Left forelimb (tissue), 1 donor: ENCODE data around the gene HOXB3.
"Not testable (repeated sequence)": the region's sequence is repeated elsewhere in the genome, so short reads cannot be mapped to it uniquely, and the experiment has no call there.

Source experiments
- DNase-seq: peaks from one replicate; pipeline ENCODE4 v3.0.0-alpha.2; 2018; ENCODE audit warnings: low spot score

HOXB3 gene

DNA sequence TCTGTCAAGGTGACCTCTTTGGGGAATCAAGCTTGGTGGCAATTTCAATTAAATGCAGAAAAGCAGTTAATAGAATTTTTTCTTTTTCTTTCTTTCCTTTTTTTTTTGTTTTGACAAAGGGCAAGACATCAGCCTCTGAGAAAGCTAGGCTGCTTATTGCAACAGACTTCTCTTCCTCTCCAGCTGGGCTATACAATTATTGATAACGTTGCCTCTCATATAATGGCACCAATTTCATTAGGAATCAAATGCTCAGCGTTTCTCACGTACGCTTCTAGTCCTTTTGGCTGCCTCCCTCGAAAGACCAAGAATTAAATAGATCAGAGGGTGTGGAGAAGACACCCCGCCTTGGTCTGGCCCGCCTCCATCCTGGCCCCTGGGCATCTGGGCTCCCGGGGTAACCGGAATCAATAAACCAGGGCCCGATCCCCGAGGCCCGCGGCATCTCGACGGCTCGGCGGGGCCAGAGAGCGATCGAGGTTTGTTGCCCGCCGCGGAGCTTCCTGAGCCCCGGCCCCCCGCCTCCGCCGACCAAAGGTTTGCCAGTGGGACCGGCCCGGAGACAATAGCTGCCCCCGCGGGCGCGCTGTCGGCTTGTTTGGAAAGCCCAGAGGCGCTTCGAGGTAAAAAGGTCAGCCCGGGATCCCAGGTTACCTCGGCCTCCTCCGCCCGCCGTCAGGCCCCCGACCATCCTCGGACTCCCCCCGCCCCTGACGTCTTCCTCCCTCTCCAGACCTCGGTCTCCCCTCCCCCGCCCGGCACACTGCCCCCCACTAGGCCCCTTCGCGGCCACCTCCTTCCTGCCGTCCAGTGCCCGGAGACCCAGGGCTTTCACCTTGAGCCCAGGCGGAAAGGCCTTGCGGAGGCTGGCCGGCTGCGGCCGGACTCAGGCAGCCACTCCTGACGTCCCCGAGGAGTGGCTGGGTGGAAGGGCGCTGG is 63.2 kb downstream of the HOXB3 start:
- no peak for DNase-seq

DNA sequence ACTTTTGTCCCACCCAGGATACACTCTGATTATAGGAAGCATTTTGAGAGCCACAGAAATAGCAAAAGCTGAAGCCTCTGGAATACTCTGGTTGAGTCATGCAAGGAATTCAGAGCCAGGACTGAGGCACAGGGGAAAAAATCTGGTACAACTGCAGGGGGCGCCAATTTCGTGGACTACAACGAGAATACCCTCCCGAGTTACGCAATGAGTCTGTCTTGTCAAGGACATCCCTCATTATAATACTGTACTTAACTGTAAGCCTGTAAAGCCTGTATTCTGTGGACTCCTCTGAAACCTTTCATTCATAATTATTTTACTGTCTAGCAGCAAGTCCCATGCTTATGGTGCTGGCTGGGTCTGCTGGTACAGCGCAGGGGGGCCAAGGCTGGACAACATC is 67.0 kb downstream of the HOXB3 start:
- DNase-seq: no peak

DNA sequence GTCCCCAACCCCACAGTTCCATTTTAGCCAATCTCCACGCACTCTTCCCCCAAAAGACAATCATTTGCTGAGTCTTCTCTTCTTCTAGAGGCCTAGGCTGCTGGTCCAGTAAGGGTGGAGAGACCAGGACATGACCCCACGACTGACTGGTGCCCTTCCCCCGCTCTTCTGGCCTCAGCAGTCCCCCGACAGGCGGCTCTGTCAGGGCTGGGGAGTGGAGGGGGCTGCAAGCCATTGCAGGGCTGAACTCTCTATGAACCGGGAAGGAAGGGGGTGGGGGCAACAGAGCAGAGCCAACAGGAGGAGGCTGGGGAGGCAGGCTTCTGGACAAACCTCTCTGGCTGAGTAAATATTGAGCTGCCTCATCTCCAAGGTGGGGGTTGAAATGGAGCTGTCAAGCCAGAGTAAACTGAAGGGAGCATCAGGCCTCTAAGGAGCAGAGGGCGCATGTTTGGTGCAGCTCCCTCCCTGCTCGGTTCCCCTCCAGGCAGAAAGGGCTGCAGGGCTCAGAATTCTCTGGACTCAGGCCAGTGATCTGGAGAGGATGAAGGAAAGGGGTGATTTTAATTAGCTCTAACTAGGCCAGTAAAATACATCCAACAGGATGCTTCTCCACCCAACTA is 67.9 kb downstream of the HOXB3 start:
- no peak for DNase-seq

DNA sequence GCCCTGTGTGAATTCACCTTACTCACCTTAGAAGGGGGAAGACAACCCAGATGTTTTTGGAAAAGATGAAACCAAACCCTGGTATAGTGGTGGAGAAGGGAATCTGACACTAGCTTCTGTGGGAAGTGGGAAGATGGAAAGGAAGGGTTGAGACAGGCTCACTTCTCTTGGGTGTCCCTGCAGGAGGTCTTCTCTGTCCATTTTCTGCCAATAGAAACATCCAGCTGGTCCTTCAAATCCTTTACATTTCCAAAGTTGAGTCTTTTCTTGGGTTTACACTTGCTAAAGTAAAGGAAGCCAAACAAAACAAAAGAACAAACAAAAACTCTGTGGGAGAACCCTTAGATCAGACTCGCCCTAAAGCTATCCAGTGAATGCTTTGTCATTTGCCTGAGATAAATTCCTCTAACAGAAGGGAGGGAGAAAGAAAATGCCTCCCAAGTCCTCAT is 69.4 kb downstream of the HOXB3 start:
- DNase-seq: no peak

DNA sequence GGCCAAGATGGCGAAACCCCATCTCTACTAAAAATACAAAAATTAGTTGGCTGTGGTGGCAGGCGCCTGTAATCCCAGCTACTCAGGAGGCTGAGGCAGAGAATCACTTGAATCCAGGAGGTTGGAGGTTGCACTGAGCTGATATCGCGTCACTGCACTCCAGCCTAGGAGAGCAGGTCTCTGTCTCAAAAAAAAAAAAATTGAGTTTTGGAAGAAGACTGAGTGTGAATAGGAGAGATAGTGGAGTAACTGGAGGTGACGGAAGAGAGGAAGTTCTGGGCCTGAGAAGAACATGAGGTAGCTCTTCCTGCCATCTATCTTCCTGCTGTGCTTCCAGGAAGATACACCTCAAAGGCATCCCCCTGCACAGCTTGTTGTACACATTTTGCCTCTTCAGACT is 70.6 kb downstream of the HOXB3 start:
- no peak for DNase-seq

DNA sequence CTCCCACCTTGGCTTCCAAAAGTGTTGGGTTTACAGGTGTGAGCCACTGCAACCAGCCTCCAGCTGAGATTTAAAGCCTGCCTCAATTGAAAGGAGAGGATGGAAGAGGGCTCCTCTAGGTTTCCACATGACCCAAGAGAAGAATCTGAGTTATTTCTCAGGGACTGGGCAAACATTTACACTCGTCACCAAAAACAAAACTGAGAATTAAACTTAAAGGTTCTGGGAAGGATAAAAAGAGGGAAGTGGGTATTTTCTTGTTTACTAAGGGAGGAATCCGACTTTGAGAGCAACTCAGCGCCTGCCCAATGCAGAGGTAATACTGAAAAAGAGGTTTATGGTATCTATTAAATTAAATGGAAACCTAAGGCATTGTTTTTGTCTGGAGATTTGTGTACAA is 72.6 kb downstream of the HOXB3 start:
- no peak for DNase-seq

DNA sequence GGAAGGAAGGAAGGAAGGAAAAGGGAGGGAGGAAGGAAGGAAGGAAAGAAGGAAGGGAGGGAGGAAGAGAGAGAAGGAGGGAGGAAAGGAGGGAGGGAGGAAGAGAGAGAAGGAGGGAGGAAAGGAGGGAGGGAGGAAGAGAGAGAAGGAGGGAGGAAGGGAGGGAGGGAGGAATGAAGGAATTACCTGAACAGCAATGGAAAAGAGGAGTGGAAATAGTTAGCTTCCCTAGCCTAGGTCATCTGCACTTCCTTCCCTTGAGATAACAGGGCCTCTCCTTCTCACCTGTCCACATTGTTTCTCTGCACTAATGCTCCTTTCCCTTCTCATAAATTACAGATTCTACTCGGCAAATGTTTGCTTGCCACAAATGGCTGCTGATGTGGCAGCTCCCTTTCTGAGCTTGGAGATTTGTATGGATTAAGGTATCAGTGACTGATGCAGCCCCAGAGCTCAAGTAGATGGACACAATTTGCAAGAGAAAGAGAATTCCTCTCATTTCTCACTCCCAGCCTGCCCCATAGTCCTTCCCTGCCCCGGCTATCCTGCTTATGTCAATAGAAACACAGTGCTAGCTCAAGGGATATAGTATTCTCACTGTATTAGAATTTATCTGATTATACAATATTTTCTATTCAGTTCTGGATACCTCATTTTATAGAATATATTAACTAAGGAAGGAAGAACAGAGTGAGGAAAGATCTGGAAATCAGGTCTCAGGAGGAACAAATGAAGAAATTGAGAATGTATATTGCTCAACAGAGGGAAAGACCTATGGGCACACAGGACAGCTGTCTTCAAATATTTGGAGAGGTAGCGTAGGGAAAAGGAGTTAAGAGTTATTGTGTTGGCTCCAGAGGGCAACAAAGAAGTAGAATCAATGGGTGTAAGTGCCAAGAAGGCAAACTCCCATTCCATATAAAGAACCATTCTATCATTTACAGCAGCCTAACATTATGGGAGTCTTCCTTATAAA is 73.8 kb downstream of the HOXB3 start:
- DNase-seq: no peak

DNA sequence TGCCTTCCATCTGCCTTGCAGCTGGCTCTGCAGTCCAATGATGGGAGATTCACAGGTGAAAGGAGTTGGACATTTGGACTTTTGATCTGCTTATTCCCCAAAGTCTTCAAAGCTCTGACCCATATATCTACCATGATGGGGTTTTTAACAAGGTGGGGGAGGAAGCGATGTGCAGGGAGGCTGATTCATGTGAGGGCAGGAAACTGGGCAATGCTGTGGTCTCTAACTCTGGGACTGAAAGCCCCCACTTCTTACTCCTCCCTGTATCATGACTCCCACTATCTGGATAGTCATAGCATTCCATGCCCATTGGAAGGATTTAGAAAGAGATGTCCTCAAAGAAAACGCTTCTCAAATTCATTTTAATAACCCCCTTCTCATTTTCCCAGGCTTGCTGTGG is 75.6 kb downstream of the HOXB3 start:
- no peak for DNase-seq

DNA sequence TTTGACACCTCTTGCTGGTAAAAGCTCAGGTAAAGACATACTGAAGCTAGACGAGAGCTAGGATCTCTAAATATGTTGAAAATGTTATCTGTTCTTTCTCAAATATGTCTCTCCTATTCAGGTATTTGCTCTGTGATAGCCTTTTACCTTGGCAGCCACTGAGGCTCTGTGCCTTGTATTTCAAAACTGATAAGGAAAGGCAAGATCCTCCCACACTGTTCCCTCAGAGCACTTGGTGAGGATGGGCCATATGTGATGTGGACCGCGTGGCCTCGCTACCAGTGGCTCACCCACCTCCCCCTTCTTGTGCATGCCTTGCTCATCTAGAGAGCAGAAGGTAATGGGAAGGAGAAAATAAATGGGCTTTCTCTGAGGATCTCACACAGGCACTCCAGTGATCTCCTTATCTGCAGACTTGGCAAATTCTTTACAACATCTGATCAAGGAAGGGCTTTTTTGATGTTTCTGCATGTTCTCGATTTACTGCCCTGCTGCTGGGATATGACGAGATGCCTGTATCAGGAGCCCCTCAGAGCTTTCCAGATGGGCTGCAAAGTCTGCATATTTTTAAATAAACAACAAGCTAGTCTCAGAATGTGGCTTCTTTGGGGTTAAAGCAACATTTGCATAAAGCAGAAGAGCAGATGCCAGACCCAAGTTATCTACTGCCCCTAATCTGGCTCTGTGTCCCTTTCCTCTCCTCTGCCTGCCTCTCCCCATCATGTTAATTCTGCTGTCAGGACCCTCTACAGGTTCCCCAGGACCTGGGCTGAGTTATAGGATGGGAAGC is 76.2 kb downstream of the HOXB3 start:
- no peak for DNase-seq

DNA sequence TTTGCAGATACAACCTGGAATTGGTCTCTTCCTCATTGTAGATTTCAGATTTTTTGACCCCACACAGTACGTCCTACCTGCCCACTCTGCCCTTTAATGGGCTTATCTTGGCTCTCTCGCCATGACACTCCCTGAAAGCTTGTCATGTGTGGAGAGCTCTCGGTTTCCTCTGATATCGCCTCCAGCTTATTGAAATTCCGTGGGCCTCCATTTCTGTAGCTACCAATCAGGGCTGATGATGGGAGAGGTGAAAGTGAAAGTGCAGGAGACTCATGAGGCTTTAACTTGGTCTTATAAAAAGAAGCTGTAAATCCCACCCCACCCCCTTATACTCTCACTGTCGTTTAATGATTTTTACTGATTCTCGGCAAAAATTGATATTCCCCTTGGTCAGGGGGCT is 76.9 kb downstream of the HOXB3 start:
- DNase-seq: no peak

DNA sequence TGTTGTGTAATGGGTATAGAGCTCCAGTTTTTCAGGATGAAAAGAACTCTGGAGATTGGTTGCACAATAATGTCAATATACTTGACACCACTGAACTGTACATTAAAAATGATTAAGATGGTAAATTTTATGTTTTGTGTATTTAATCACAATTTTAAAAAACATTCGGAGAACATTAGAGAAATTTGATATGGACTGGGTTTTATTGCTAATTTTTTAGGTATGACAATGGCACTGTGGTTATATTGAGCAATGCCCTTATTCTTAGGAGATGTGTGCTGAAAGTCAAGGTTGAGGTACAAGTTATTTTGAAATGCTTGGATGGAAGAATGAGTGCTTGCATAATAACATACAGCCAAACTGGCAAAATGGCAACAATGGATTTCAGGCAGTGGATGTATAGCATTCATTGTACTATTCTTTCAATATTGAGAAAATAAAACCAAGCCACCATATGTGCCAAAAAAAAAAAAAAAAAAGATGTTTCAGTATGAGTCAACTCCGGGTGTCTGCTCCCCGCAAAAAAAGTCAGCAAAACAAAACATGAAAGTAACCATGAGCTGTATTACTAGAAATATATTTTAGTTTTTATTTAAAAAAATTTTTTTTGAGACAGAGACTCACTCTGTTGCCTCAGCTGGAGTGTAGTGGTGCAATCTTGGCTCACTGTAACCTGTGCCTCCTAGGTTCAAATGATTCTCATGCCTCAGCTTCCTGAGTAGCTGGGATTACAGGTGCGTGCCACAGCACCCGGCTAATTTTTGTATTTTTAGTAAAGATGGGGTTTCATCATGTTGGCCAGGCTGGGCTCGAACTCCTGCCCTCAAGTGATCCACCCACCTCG is 79.1 kb downstream of the HOXB3 start:
- DNase-seq: no peak

DNA sequence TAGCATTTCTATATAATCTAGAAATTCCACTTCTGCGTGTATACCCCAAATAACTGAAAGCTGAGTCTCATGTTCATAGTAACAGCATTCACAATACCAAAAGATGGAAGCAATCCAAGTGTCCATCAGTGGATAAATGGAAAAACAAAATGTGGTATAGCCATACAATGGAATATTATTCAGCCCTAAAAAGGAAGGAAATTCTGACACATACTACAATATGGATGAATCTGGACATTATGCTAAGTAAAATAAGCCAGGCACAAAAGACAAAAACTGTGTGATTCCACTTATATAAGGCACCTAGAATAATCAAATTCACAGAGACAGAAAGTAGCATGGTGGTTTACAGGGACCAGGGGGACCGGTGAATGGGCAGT is 79.7 kb downstream of the HOXB3 start:
- DNase-seq: no peak

DNA sequence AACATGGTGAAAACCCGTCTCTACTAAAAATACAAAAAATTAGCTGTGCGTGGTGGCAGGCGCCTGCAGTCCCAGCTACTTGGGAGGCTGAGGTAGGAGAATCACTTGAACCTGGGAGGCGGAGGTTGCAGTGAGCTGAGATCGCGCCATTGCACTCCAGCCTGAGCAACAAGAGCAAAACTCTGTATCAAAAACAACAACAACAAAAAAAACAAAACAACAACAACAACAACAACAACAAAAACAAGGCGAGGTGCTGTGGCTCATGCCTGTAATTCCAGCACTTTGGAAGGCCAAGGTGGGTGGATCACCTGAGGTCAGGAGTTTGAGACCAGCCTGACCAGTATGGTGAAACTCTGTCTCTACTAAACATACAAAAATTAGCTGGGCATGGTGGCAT is 80.3 kb downstream of the HOXB3 start:
- not testable (repeated sequence) for DNase-seq

DNA sequence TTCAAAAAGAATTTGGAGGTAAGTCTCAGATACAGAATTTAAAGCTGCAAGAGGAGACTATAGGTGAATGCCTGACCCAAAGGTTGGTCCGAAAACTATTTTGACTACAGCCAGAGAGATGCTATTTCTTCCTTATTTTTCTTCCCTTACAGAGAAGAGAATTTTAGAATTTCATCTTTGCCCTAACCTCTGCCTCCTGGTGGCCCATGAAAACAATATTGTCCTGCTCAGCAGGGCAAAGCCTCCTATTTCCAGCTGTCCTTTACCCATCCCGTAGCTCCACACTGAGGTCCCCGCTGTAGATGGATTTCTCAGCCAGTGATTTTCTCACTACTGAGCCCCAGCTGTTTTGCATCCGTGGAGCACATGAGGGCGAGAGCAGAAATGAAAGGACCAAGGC is 83.8 kb downstream of the HOXB3 start:
- no peak for DNase-seq

DNA sequence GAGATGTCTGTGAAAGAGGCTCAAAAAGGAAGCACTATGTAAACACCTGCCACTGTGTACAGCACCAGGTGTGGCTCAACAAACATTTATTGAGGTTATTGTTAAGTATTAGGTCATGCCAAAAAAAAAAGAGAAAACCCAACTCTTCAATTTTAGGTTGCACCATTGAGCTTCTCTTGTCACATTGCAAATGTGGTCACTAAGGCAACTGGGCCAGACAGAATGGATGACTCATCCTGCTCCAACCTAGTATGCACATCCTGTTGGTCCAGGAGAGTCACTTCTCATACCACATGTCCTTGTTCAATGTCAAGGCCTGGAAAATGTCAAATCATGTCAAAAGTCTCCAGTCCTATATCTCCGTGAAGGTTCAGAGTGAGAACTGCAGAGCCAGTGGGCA is 84.3 kb downstream of the HOXB3 start:
- DNase-seq: no peak

DNA sequence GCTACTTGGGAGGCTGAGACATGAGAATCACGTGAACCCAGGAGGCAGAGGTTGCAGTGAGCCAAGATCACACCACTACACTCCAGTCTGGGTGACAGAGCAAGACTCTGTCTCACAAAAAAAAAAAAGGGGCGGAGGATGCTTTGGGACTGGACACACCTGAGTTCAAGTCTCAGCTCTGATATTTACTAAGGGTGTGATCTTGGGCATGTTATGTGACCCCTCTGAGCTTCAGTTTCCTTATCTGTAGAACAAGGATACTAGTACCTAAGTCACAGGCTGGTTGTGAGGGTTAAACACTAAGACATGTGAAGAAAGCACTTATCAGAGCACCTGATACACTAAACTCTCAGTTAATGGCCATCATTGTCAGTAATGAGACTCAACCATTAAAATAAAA is 85.1 kb downstream of the HOXB3 start:
- DNase-seq: no peak

DNA sequence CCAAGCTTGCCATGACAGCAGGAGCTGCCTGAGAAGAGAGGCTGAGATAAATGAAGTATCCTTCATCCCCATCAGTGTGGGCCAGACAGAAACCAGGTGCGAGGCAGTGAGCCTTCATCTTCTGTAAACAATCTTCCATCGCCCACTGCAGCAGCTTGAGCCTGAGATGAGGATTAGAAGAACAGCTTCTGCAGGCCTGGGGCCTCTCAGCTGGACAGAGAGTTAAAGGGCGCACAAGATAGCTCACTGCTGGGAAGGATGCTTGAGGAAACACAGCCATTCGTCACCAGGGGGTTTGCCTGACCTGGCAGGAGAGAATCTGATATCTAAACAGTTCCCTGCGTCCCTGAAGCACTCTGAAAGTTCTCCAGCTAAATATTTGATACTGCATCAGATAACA is 86.3 kb downstream of the HOXB3 start:
- no peak for DNase-seq

DNA sequence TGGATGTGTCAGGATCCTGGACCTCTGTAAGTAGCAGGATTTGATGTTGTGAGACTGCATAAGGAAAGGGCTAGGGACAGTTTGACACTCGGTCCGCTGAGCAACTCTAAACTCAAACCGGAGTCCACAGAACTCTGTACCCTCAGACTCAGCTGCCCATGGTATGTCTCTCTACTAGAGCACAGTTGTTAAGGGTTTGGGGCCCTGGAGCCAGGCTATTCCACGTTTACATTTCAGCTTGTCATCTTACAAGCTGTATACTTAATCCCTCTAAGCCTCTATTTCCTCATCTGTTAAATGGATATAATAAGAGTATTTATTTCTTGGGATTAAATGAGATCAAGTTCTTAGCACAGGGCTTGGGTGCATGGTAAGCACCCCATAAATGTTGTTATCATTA is 87.1 kb downstream of the HOXB3 start:
- DNase-seq: no peak

DNA sequence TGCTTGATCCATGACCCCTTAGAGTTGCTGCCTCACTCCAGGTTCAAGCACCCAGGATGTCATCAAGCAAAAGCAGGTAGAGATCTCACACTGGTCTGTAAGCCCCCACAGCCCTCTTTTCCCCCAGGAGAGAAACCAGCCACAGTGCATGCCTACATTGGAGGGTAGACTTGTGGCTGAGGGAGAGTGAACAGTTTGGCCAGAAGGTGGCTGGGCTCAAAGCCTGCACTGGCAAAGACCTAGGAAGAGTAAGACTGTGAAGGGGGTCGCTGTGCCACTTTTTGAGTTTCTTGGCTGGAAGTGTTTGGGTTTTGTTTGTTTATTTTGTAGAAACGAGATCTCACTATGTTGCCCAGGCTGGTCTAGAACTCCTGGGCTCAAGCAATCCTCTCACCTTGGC is 87.7 kb downstream of the HOXB3 start:
- DNase-seq: no peak
